Stimulated activated effector memory CD8-positive, alpha-beta T cell treated with anti-CD3 and anti-CD28 coated beads, Interleukin-12 subunit alpha, Interleukin-12 subunit beta, amount 100 ng/mL, for 72 hours (primary cell): ENCODE results near the gene DGKH.

Experiments
- ATAC-seq: fragments of 150-1000 bp; cut with Tn5 transposase; 2 replicates; pipeline ENCODE4 v1.10.0; 2021
- DNase-seq, 2 donors: peaks; one replicate each; pipeline ENCODE4 v3.0.0; 2021 to 2022; ENCODE audit warnings: low spot score in 2 of 2
- H3K27ac Mint-ChIP-seq: one replicate; pipeline ENCODE4 v1.8.0; 2022; ENCODE audit warnings: mild to moderate bottlenecking, mixed read lengths
- H3K36me3 Mint-ChIP-seq: one replicate; pipeline ENCODE4 v1.8.0; 2022; ENCODE audit warnings: mild to moderate bottlenecking, mixed read lengths
- H3K4me1 Mint-ChIP-seq: one replicate; pipeline ENCODE4 v1.8.0; 2022; ENCODE audit warnings: mixed read lengths
- H3K4me3 Mint-ChIP-seq: one replicate; pipeline ENCODE4 v1.8.0; 2022; ENCODE audit warnings: mild to moderate bottlenecking, mixed read lengths
- H3K9me3 Mint-ChIP-seq: one replicate; pipeline ENCODE4 v1.8.0; 2022; ENCODE audit warnings: mixed read lengths

DGKH gene

DNA sequence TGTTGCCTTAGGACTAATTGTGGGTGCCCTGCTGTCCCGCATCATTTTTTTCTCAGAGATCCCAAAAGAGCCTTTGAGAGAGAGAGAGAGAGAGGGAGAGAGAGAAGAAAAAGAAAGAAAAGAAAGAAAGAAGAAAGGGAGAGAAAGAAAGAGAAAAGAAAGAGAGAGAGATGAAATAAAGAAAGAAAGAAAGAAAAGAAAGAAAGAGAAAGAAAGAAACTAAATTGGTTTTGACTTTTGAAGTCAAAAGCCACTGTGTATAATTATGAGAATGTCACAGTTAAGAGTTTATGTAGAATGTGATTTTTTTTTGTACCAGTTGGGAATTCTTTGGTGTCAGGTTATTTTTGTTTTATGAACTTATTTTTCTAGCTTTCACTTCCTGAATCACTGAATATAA, 180.1 kb downstream of the DGKH start:
- DNase-seq (no peak), ATAC-seq (no peak)
- no peaks in the 10 kb centered on the region for H3K4me1 Mint-ChIP-seq
- no peak overlapping the region for H3K4me3 Mint-ChIP-seq
- no peak overlapping the region for H3K27ac Mint-ChIP-seq
- no peaks in the 10 kb centered on the region for H3K9me3 Mint-ChIP-seq
- H3K36me3 Mint-ChIP-seq, result peaks cover 41% of the 10 kb centered on the region

DNA sequence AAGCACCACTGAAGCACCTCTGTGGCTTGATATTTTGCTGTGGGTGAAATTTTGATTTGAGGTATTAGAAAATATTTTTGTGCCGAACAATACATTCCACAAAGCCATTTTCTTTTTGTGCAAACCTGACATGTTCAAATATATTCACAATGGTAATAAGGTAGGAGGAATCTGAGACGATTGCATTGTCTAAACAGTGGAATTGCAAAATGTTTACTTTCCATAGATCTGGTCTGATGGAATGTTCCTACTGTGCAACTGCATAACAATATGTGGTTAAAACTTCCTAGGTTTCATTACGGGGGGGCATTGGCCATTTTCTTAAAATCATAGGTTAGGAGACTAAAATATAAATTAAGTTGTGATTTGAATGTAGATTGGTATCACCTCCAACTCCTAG, 180.8 kb downstream of the DGKH start:
- Mint-ChIP-seq H3K4me1 (no peaks in the 10 kb centered on the region), H3K27ac (no peak overlapping the region), H3K9me3 (no peaks in the 10 kb centered on the region), H3K4me3 (no peak overlapping the region), H3K36me3 (peaks cover 36% of the 10 kb centered on the region)
- ATAC-seq (no peak), DNase-seq (no peak)

DNA sequence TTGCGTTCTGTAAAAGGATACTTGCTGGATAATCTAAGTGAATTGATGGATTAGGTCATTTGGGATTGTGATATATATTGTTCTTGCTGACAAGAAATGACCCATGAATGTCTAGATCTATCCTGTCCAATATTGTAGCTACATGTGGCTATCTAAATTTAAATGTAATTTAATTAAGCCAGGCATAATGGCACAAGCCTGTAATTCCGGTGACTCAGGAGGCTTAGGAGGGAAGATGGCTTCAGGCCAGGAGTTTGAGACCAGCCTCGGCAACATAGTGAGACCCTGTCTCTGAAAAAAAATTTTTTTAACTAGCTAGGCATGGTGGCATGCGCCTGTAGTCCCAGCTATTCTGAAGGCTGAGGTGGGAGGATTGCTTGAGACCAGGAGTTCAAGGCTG, 184.2 kb downstream of the DGKH start:
- ATAC-seq, result no peak
- no peak overlapping the region for H3K27ac Mint-ChIP-seq
- H3K9me3 Mint-ChIP-seq, result no peaks in the 10 kb centered on the region
- no peaks in the 10 kb centered on the region for H3K4me1 Mint-ChIP-seq
- no peak overlapping the region for H3K4me3 Mint-ChIP-seq
- no peak for DNase-seq
- H3K36me3 Mint-ChIP-seq, result peaks cover 16% of the 10 kb centered on the region

DNA sequence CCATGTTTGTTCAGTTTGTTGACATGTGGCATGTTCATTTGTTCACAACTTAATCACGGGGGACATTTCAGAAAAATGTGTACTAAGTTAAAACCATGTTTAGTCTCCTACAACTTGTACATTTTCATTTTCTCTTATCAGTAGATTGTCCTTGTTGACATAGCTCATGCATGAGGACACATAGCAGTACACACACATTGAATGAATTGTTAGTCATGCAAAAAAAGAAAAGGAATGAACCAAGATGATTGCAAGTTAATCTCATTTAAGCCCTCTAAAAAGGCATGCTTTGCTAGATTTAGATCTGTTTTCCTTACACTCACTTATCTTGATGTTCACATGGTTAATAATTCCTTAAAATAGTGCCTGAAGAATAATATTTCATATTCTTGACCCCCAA, 185.3 kb downstream of the DGKH start:
- Mint-ChIP-seq H3K36me3 (peaks cover 10% of the 10 kb centered on the region), H3K9me3 (no peaks in the 10 kb centered on the region), H3K4me3 (no peak overlapping the region), H3K4me1 (no peaks in the 10 kb centered on the region), H3K27ac (no peak overlapping the region)
- no peak for ATAC-seq
- no peak for DNase-seq

DNA sequence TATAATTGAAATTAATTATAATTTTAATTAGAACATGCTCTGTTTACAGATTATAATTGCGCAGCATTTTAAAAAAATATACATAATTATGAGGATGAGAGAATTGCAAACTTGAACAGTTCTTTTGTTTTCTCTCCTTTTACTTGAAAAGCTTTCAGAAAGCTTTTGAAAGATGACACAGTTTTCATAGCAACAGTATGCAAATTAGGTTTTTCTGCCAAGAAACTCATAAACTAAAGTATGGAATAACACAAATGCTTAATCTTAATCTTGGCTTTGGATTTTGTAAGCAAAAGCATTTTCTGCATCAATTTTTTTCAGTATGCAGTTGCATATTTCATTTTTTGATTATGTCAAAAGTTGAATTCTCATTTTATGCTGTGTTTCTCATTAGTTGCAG, 190.7 kb downstream of the DGKH start:
- Mint-ChIP-seq H3K9me3 (no peaks in the 10 kb centered on the region), H3K36me3 (no peaks in the 10 kb centered on the region), H3K4me1 (no peaks in the 10 kb centered on the region), H3K4me3 (no peak overlapping the region), H3K27ac (no peak overlapping the region)
- ATAC-seq (no peak), DNase-seq (no peak)

DNA sequence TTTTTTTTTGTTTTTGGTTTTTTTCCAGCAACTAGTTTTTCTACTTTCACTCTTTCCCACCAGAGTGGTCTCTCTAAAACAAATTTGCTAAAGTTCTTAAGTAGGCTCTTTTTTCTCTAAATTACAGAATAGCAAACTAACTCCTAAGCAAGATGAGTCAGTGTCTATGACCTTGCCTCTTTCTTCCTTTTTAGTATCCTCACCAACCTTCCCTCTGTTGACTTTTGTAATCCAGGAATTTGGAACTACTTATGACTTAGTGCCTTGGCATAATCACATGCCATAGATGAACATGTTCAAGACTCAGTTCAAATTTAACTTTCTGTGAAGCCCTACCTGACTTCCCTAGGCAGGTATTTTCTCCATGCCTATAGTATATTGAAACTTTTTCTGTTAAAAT, 191.2 kb downstream of the DGKH start:
- Mint-ChIP-seq H3K4me1 (no peaks in the 10 kb centered on the region), H3K36me3 (no peaks in the 10 kb centered on the region), H3K4me3 (no peak overlapping the region), H3K9me3 (no peaks in the 10 kb centered on the region), H3K27ac (no peak overlapping the region)
- DNase-seq, result no peak
- no peak for ATAC-seq

DNA sequence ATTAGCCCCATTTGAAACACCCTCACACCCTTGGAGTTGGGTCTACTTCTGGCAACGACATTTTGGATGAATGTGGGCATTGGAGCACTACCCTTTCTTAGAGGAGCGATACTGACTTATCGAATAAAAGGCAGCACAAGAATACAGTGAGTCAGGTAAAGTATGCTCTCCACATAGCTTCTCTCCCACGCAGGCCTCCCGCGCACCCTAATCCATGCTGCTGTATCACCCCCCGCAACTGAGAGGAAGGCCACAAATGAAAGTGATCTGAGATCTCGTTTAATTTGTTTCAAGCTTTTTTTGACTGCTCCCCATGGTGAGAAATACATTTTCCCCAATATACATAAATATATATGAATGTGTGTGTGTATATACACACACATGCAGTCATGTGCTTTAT, 198.1 kb downstream of the DGKH start:
- no peak overlapping the region for H3K27ac Mint-ChIP-seq
- H3K4me1 Mint-ChIP-seq, result no peaks in the 10 kb centered on the region
- DNase-seq (no peak), ATAC-seq (no peak)
- H3K4me3 Mint-ChIP-seq, result no peak overlapping the region
- no peaks in the 10 kb centered on the region for H3K9me3 Mint-ChIP-seq
- H3K36me3 Mint-ChIP-seq, result no peaks in the 10 kb centered on the region

DNA sequence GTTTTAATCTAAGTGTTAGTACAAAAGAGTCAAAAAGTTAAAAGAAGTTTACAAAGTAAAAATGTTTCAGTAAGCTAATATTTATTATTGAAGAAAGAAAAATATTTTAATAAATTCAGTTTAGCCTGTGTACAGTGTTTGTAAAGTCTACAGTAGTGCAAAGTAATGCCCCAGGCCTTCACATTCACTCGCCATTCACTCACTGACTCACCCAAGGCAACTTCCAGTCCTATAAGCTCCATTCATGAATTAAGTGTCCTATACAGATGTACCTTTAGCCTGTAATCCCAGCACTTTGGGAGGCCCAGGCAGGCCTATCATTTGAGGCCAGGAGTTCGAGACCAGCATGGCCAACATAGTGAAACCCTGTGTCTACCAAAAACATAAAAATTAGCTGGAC, 199.4 kb downstream of the DGKH start:
- no peak for ATAC-seq
- no peak overlapping the region for H3K4me3 Mint-ChIP-seq
- H3K4me1 Mint-ChIP-seq, result no peaks in the 10 kb centered on the region
- no peak for DNase-seq
- no peaks in the 10 kb centered on the region for H3K9me3 Mint-ChIP-seq
- no peaks in the 10 kb centered on the region for H3K36me3 Mint-ChIP-seq
- H3K27ac Mint-ChIP-seq, result no peak overlapping the region

DNA sequence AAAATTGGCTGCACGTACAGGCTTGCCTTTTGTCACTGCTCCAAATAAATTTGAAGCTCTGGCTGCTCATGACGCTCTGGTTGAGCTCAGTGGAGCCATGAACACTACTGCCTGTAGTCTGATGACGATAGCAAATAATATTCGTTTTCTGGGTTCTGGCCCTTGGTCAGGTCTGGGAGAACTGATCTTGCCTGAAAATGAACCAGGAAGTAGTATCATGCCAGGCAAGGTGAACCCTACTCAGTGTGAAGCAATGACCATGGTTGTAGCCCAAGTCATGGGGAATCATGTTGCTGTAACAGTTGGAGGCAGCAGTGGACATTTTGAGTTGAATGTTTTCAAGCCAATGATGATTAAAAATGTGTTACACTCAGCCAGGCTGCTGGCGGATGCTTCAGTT, 207.4 kb downstream of the DGKH start:
- no peak for ATAC-seq
- no peaks in the 10 kb centered on the region for H3K36me3 Mint-ChIP-seq
- H3K9me3 Mint-ChIP-seq, result no peaks in the 10 kb centered on the region
- no peak overlapping the region for H3K4me3 Mint-ChIP-seq
- no peak overlapping the region for H3K27ac Mint-ChIP-seq
- DNase-seq, result no peak
- H3K4me1 Mint-ChIP-seq, result no peaks in the 10 kb centered on the region

DNA sequence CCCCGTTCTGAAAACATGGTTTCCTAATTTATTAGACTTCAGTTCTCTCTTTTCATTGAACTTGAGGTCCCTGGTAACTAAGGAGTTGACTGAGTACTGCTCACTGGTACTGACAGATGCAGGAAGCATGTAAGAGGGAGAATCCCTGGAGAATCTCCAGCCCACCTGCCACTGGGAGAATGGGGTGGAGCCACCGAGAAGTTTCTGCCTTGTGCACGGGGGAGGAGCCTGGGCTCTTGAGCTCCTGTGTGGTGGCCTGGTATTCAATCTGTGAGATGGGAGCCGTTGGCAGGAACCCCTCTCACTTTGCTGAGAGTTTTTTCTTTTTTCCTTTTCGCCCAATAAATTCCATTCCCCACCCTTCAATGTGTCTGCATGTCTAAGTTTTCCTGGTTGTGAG, 210.3 kb downstream of the DGKH start:
- no peak overlapping the region for H3K4me3 Mint-ChIP-seq
- no peak for DNase-seq
- no peaks in the 10 kb centered on the region for H3K4me1 Mint-ChIP-seq
- no peak overlapping the region for H3K27ac Mint-ChIP-seq
- ATAC-seq, result no peak
- H3K9me3 Mint-ChIP-seq, result no peaks in the 10 kb centered on the region
- H3K36me3 Mint-ChIP-seq, result no peaks in the 10 kb centered on the region

DNA sequence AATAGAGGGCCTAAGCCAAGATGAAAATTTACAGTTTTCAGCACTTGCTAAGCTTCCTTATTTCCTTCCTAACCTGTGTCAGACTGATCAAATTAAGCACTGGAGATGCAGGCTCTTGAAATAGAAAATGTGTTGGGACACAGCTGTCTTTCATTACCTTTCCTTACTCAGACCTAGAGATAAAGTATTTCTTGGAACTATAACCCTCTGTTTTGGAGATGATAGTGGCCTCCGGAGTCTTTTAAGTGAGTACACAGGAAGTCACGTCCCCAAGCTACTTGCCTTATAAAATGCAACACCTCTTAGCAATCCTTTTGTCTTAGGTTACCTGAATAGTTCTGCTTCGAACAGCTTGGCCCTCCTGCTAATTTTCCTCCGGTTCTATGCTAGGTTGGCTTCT, 211.1 kb downstream of the DGKH start:
- ATAC-seq, result no peak
- Mint-ChIP-seq H3K27ac (no peak overlapping the region), H3K9me3 (no peaks in the 10 kb centered on the region), H3K4me3 (no peak overlapping the region), H3K4me1 (no peaks in the 10 kb centered on the region), H3K36me3 (no peaks in the 10 kb centered on the region)
- DNase-seq, result no peak

DNA sequence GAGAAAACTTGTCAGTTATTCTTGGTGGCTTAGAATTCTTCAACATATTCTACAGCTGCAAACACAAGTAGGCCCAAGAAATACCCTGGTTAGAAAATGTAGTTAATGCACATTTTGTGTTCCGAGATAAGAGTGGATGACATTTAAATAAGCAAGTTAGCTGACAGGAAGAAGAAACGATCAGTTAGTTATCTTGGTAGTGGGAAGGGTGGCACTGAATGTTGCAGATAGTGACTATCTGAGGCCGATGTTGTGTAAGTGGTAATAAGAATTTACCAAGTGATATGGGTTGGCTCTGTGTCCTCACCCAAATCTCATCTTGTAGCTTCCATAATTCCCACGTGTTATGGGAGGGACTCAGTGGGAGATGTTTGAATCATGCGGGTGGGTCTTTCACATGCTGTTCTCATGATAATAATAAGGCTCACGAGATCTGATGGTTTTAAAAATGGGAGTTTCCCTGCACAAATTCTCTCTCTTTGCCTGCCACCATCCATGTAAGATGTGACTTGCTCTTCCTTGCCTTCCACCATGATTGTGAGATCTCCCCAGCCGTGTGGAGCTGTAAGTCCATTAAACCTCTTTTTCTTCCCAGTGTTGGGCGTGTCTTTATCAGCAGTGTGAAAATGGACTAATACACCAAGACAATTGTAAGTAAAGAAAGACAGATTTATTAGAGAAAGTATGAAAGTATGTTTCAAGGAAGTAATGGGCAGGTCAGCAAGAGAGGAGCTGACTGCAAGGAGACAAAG, 212.6 kb downstream of the DGKH start:
- ATAC-seq (no peak), DNase-seq (no peak)
- Mint-ChIP-seq H3K4me3 (no peak overlapping the region), H3K4me1 (no peaks in the 10 kb centered on the region), H3K27ac (no peak overlapping the region), H3K9me3 (no peaks in the 10 kb centered on the region), H3K36me3 (no peaks in the 10 kb centered on the region)

DNA sequence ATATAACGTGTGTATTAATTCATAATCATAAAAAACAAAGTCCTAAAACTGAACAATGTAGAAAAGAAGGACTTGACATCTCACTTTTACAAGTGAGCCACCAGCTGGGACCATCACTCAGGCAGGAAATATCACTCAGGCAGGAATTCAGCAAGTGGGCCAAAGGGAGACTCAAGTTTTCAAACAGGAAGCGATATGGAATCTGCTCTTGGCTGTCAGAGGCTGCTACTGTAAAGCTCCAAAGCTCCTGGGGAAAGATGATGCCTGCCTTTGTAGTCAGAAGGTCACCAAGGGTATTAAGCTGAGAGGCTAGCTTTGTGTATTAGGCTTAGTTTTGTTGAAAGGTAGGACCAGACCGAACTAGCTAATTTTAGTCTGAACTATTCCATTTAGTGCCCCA, 218.0 kb downstream of the DGKH start:
- no peak overlapping the region for H3K4me3 Mint-ChIP-seq
- ATAC-seq (no peak), DNase-seq (no peak)
- H3K9me3 Mint-ChIP-seq, result peaks cover 8% of the 10 kb centered on the region
- no peak overlapping the region for H3K27ac Mint-ChIP-seq
- peaks cover 4% of the 10 kb centered on the region for H3K36me3 Mint-ChIP-seq
- H3K4me1 Mint-ChIP-seq, result peaks cover 15% of the 10 kb centered on the region

DNA sequence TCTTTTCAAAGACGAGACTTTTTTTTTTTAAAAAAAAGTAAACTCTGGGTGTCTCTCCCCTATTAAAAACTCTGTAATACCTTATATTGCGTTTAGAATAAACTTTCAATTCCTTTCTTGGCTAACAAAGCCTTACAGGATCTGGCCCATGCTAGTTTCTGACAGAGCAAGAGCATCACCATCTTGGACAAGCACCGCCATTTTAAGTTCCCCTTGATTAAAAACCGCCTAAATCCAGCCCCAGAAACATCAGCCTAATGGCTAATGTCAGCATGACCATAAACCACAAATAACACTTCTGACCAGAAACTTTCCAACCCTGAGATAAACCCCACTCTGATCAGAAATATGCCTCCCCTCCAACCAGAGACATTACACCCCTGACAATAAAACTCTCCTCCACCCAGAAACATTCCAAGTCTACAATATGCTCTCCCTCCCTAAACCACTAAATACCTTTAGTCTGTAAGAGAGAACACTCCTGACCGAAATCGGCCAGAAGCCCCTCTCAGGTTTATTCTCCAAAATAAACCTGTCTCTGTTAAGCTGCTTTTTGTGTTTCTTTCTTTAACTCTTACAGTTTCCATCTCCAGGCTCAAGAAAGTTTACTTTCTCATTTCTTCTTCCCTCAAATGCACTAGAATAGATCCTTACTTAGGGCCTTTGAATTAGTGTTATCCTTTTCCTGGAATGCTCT, 221.9 kb downstream of the DGKH start:
- Mint-ChIP-seq H3K27ac (peak overlapping the region; percentile 96), H3K36me3 (peaks cover 16% of the 10 kb centered on the region), H3K9me3 (peaks cover 8% of the 10 kb centered on the region), H3K4me3 (peak overlapping the region; percentile 87), H3K4me1 (peaks cover 35% of the 10 kb centered on the region)
- no peak for ATAC-seq
- no peak for DNase-seq

DNA sequence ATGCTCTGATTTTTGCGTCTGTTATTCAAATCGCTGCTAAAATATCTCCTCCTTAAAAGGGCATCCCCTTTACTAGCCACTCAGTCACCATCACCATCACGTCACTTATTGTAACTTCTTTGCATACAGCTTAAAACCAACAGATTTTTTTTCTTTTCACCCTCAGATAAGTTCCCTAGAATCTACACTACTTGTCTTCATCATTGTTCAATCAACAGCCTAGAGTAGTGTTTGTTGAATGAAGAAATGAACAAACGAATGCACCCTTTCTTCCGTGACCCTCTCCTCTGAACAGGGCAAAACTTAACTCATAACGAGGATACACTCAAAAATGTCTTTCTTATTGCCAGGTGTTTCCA, 222.4 kb downstream of the DGKH start:
- H3K36me3 Mint-ChIP-seq, result peaks cover 16% of the 10 kb centered on the region
- peaks cover 40% of the 10 kb centered on the region for H3K4me1 Mint-ChIP-seq

DNA sequence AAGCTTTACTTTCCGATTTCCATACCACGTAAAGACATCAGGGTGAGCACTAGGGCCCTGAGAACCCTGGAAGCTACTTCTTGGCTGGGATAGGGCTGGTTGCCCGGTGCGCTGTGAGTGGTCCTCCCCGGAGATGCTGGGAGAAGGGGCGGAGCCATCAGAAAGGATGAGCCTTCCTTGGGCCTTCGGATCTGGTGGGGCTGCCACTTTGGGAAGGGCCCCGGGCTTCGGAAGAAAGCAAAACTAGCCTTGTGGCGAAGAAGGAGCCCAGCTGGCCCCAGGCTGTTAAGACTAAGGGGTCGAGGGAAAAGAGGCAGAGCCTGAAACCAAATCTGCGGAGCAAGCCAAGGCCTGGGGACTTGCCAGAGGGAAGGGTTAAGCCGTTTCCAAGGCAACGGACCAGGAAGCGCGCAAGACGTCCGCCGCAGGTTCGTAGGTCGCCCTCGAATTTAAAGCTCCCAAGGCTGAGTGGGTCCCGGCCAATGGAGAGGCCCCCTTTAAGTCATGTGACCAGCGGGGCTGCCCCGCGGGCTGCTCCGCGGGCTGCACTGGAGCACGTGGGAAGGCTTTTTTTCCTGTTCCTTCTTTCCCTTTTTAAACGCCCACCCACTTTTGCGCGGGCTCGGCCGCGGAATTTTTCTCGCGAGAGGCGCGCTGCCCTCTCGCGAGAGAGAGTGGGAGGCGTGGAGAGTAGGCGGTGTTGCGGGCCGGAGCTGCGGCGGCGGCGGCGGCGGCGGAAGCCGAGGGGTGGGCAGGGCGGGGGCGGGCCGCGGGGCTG, 223.1 kb downstream of the DGKH start:
- Mint-ChIP-seq H3K27ac (peak overlapping the region; percentile 96), H3K4me3 (peak overlapping the region; percentile 87), H3K9me3 (peaks cover 8% of the 10 kb centered on the region), H3K36me3 (peaks cover 16% of the 10 kb centered on the region), H3K4me1 (peaks cover 40% of the 10 kb centered on the region)
- peak; percentile 94 for ATAC-seq
- DNase-seq, result peak; percentile 86 to 96

More for the DNA sequence above, 222.4 kb downstream of the DGKH start:
- H3K9me3 Mint-ChIP-seq, result peaks cover 8% of the 10 kb centered on the region
- DNase-seq (no peak), ATAC-seq (no peak)
- peak overlapping the region; percentile 87 for H3K4me3 Mint-ChIP-seq
- peak overlapping the region; percentile 96 for H3K27ac Mint-ChIP-seq
